Endodermal cell (in vitro differentiated cells): Measurements from ENCODE around the gene SPHKAP. TPM values are rescaled to one million over a fixed set of nuclear protein-coding genes. Genes with fewer than 3 reads are reported as not detected.

ENCODE experiments used
- DNase-seq: peaks from one replicate; pipeline ENCODE4 v3.0.0-alpha.2; 2017
- H3K27ac ChIP-seq: 2 replicates; pipeline ENCODE4 v1.5.1; 2013; ENCODE audit warnings: mild to moderate bottlenecking, low read depth, low read length, moderate library complexity
- H3K27me3 ChIP-seq: 2 replicates; pipeline ENCODE4 v1.6.1; 2013; ENCODE audit warnings: mild to moderate bottlenecking, low read length, moderate library complexity; ENCODE audit not compliant: insufficient read depth, control insufficient read depth, poor library complexity, severe bottlenecking
- H3K36me3 ChIP-seq: 2 replicates; pipeline ENCODE4 v1.7.0; 2013; ENCODE audit warnings: mild to moderate bottlenecking, low read length, moderate library complexity; ENCODE audit not compliant: control insufficient read depth, insufficient read depth
- H3K4me1 ChIP-seq: one replicate; pipeline ENCODE4 v1.7.0; 2013; ENCODE audit warnings: low read length; ENCODE audit not compliant: control insufficient read depth, insufficient read depth
- H3K4me3 ChIP-seq: 2 replicates; pipeline ENCODE4 v1.5.1; 2013; ENCODE audit warnings: mild to moderate bottlenecking, low read length, moderate library complexity
- H3K9ac ChIP-seq: 2 replicates; pipeline ENCODE4 v1.6.1; 2013; ENCODE audit warnings: mild to moderate bottlenecking, low read length, moderate library complexity; ENCODE audit not compliant: poor library complexity, severe bottlenecking; ENCODE audit errors: extremely low read depth
- H3K9me3 ChIP-seq: 2 replicates; pipeline ENCODE4 v1.6.1; 2013; ENCODE audit warnings: mild to moderate bottlenecking, low read length, moderate library complexity; ENCODE audit not compliant: control insufficient read depth
- H3K27ac Mint-ChIP-seq: 2 replicates; pipeline ENCODE4 v1.8.0; 2020; ENCODE audit warnings: mixed read lengths
- H3K27me3 Mint-ChIP-seq: 2 replicates; pipeline ENCODE4 v1.8.0; 2021; ENCODE audit warnings: mild to moderate bottlenecking, mixed read lengths; ENCODE audit not compliant: insufficient read depth
- H3K36me3 Mint-ChIP-seq: 2 replicates; pipeline ENCODE4 v1.8.0; 2020; ENCODE audit warnings: low read depth, mixed read lengths
- H3K4me1 Mint-ChIP-seq: 2 replicates; pipeline ENCODE4 v1.8.0; 2020; ENCODE audit warnings: mixed read lengths
- H3K4me3 Mint-ChIP-seq: 2 replicates; pipeline ENCODE4 v1.8.0; 2020; ENCODE audit warnings: mild to moderate bottlenecking, moderate library complexity, mixed read lengths
- H3K9me3 Mint-ChIP-seq: 2 replicates; pipeline ENCODE4 v1.8.0; 2020; ENCODE audit warnings: mild to moderate bottlenecking, mixed read lengths
- CTCF ChIP-seq: fragments of 200-600 bp; sonication (generic); conservative IDR thresholded peaks from 2 replicates; pipeline ENCODE4 v1.5.0; 2021; ENCODE audit warnings: antibody characterized with exemption, mild to moderate bottlenecking
- WGBS, 2 experiments: methylation state at CpG; one replicate each; pipeline versions ENCODE4 v1.1.5 to v1.1.7; 2013; ENCODE audit warnings: missing lambda C conversion rate in 2 of 2, mixed read lengths in 1 of 2; ENCODE audit not compliant: insufficient coverage in 1 of 2, insufficient read length in 1 of 2; 5-methylcytosine and 5-hydroxymethylcytosine counted together
- total RNA-seq, 2 donors: library from RNA; stranded (reverse); fragmentation: NEBNext Ultra II Directional in 1 of 2; extraction: Animal tissue kit (Norgen Biotek cat#: 25700) in 1 of 2; gene quantifications; 2 replicates in 1 of 2; 3 replicates in 1 of 2; pipeline ENCODE4 v1.2.1, GENCODE V29; 2021

Gene SPHKAP
- total RNA-seq, 2 donors from 2014 or later, result 0.18 TPM; not detected in 1

- no peak overlapping the region for H3K27ac Mint-ChIP-seq
- H3K27me3 Mint-ChIP-seq, result no peaks in the 10 kb centered on the region
These were observed 116.6 kb downstream of the SPHKAP start for GRCh38 chr2:228064796-228065315.

GRCh38 chr2:228064024-228064423, 117.5 kb downstream of the SPHKAP start:
- no peaks in the 10 kb centered on the region for H3K36me3 ChIP-seq
- no peaks in the 10 kb centered on the region for H3K9me3 ChIP-seq
- WGBS, 2 experiments, result 91 to 100% methylated on average over 2 to 3 of the region's 4 CpGs
- DNase-seq, result no peak
- no peak for TF ChIP-seq CTCF
- H3K27me3 ChIP-seq, result no peaks in the 10 kb centered on the region
- Mint-ChIP-seq H3K9me3 (no peaks in the 10 kb centered on the region), H3K27ac (no peak overlapping the region), H3K27me3 (no peaks in the 10 kb centered on the region), H3K36me3 (no peaks in the 10 kb centered on the region), H3K4me3 (no peak overlapping the region), H3K4me1 (no peaks in the 10 kb centered on the region)
- H3K27ac ChIP-seq, result no peak overlapping the region
- no peaks in the 10 kb centered on the region for H3K4me1 ChIP-seq
- no peak overlapping the region for H3K4me3 ChIP-seq
- no peak overlapping the region for H3K9ac ChIP-seq

More at GRCh38 chr2:228064796-228065315, 116.6 kb downstream of the SPHKAP start:
- no peak for DNase-seq
- Histone ChIP-seq H3K9me3 (no peaks in the 10 kb centered on the region), H3K27me3 (no peaks in the 10 kb centered on the region), H3K36me3 (no peaks in the 10 kb centered on the region), H3K27ac (no peak overlapping the region), H3K9ac (no peak overlapping the region), H3K4me3 (no peak overlapping the region), H3K4me1 (no peaks in the 10 kb centered on the region)
- H3K4me1 Mint-ChIP-seq, result no peaks in the 10 kb centered on the region
- no peak for TF ChIP-seq CTCF
- no peak overlapping the region for H3K4me3 Mint-ChIP-seq
- no peaks in the 10 kb centered on the region for H3K36me3 Mint-ChIP-seq
- no peaks in the 10 kb centered on the region for H3K9me3 Mint-ChIP-seq

- no peak overlapping the region for H3K4me3 Mint-ChIP-seq
- H3K27me3 Mint-ChIP-seq, result no peaks in the 10 kb centered on the region
- TF ChIP-seq CTCF, result no peak
- no peak overlapping the region for H3K27ac ChIP-seq
- no peak overlapping the region for H3K27ac Mint-ChIP-seq
- WGBS, 2 experiments, result 84% methylated on average over 1 of the region's 1 CpG; no CpG with 5 or more reads in 1 of the 2 experiments
- no peaks in the 10 kb centered on the region for H3K36me3 Mint-ChIP-seq
- DNase-seq, result no peak
- no peaks in the 10 kb centered on the region for H3K36me3 ChIP-seq
- H3K4me3 ChIP-seq, result no peak overlapping the region
- H3K9me3 Mint-ChIP-seq, result no peaks in the 10 kb centered on the region
- H3K4me1 ChIP-seq, result no peaks in the 10 kb centered on the region
- H3K9ac ChIP-seq, result no peak overlapping the region
- H3K27me3 ChIP-seq, result no peaks in the 10 kb centered on the region
- no peaks in the 10 kb centered on the region for H3K9me3 ChIP-seq
- H3K4me1 Mint-ChIP-seq, result no peaks in the 10 kb centered on the region
These were observed 117.9 kb downstream of the SPHKAP start for GRCh38 chr2:228063558-228063957.
